Left ventricle myocardium inferior (tissue), 1 donor: ENCODE results near the gene DSCAML1. TPM values are rescaled to one million over a fixed set of nuclear protein-coding genes. Genes with fewer than 3 reads are reported as not detected.

Experiments used
- DNase-seq: peaks from one replicate; pipeline ENCODE4 v3.0.0-alpha.2; 2020
- H3K27ac ChIP-seq: fragments of 200-600 bp; replicated peaks from 2 replicates; pipeline ENCODE4 v1.8.0; 2021
- H3K27me3 ChIP-seq: fragments of 200-600 bp; 2 replicates; pipeline ENCODE4 v1.8.0; 2021; ENCODE audit warnings: low read depth
- H3K36me3 ChIP-seq: fragments of 200-600 bp; 2 replicates; pipeline ENCODE4 v1.8.0; 2021
- H3K4me1 ChIP-seq: fragments of 200-600 bp; 2 replicates; pipeline ENCODE4 v1.8.0; 2021
- H3K4me3 ChIP-seq: fragments of 200-600 bp; 2 replicates; pipeline ENCODE4 v1.8.0; 2021; ENCODE audit warnings: mild to moderate bottlenecking, moderate library complexity
- H3K9me3 ChIP-seq: fragments of 200-600 bp; replicated peaks from 2 replicates; pipeline ENCODE4 v1.8.0; 2021
- CTCF ChIP-seq: fragments of 200-600 bp; IDR thresholded peaks from 2 replicates; pipeline ENCODE4 v1.8.0; 2021; ENCODE audit warnings: antibody characterized with exemption, mild to moderate bottlenecking, borderline replicate concordance
- intact Hi-C: fragments of 100-400 bp; cut with micrococcal nuclease; formaldehyde crosslinking; loops from one replicate; pipeline ENCODE4 v1.11.0; 2022
- total RNA-seq: library from RNA; stranded (reverse); fragmentation: NEBNext Ultra II Directional; extraction: Animal tissue kit (Norgen Biotek cat#: 25700); gene quantifications from one replicate; pipeline ENCODE4 v1.2.1, GENCODE V29; 2021
- donor health status: DM: no; HTN: yes; CAD: no; lungs with severe emphysema.

DSCAML1 gene
- total RNA-seq, 1 donor from 2014 or later, result 0.19 TPM

GRCh38 chr11:117434481-117434880 is 362.5 kb downstream of the DSCAML1 start:
- DNase-seq, result no peak
- H3K27me3 ChIP-seq, result peaks cover 5% of the 10 kb centered on the region
- H3K9me3 ChIP-seq, result no peaks in the 10 kb centered on the region
- no peak for TF ChIP-seq CTCF
- H3K4me1 ChIP-seq, result no peaks in the 10 kb centered on the region
- H3K27ac ChIP-seq, result no peak overlapping the region
- intact Hi-C loops, result no loop called here
- no peak overlapping the region for H3K4me3 ChIP-seq
- peaks cover 21% of the 10 kb centered on the region for H3K36me3 ChIP-seq

DNA sequence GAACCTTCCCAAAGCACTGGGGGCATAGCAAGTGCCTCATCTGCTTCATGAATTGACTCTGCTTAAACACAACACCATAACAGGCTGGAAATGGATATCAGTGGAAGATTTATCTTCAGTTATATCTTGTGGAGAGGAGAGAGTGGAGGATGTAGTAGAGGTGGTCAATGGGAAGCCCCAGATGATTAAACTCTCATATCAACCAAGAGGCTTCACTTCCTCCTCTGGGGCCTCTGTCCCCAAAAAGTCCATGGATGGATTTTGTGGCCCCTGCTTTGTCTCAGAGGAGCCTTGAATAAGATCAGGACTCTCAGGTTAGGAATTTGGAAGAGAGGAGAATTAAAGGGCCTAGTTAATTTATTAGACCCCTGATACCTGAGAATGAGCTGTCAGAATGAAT is 363.3 kb downstream of the DSCAML1 start:
- intact Hi-C loops, result no loop called here
- Histone ChIP-seq H3K4me1 (no peaks in the 10 kb centered on the region), H3K36me3 (peaks cover 21% of the 10 kb centered on the region), H3K27me3 (peaks cover 5% of the 10 kb centered on the region), H3K9me3 (no peaks in the 10 kb centered on the region), H3K4me3 (no peak overlapping the region), H3K27ac (no peak overlapping the region)
- no peak for DNase-seq
- no peak for TF ChIP-seq CTCF

DNA sequence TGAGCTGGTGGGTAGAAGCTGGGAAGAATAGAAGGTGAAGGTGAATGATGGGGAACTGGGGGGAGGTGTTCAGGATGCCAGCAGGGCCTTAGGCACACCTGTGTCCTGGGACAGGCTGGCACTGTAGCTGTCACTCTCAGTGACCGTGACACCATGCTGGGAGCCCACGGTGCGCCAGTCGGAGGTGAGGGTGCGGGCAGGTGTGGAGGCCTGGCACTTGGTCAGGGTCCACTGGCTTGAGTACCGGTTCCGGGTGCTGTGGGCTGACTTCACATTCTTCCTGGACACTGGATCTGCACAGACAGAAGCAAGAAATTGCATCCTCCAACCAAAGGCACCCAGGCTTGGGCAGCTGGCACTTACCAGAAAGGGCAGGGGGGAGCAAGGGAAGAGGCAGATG is 365.6 kb downstream of the DSCAML1 start:
- Histone ChIP-seq H3K27ac (no peak overlapping the region), H3K4me1 (peaks cover 2% of the 10 kb centered on the region), H3K27me3 (peaks cover 5% of the 10 kb centered on the region), H3K4me3 (no peak overlapping the region), H3K9me3 (no peaks in the 10 kb centered on the region), H3K36me3 (peaks cover 12% of the 10 kb centered on the region)
- no peak for TF ChIP-seq CTCF
- no peak for DNase-seq
- intact Hi-C loops, result no loop called here

DNA sequence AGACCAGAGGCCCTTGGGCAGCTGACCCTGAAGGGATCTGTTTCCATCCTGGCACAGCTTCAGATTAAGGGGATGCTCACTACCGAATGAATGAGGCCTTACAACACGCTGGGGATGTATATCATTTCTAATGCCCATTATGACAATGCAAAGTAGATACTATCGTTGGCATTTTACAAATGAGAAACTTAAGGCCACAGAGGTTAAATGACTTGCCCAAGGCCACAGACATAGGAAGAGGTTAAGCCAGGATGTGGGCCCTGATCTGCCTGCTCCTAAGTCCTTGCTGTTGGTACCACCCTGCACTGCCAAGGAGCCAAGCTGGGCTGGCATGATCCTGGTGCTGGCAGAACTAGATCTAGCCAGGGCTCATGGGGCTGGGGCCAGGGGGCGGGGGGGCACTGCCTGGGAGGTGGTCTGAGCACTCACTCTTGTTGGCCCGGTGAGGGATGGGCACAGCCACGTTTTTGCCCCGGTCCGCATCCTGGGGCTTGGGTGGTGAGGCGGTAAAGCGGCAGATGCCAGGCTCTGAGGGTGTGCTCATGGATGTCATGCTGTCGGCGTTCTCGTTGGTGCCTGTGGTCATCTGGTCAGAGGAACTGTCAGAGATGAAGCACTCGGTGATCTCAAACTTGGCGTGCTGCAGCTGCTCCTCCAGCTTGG is 366.6 kb downstream of the DSCAML1 start:
- TF ChIP-seq CTCF, result no peak
- H3K4me3 ChIP-seq, result no peak overlapping the region
- intact Hi-C loops, result no loop called here
- peaks cover 3% of the 10 kb centered on the region for H3K27me3 ChIP-seq
- no peaks in the 10 kb centered on the region for H3K9me3 ChIP-seq
- H3K36me3 ChIP-seq, result peaks cover 5% of the 10 kb centered on the region
- no peak for DNase-seq
- H3K4me1 ChIP-seq, result peaks cover 5% of the 10 kb centered on the region
- H3K27ac ChIP-seq, result no peak overlapping the region

GRCh38 chr11:117428856-117429229 is 368.2 kb downstream of the DSCAML1 start:
- Histone ChIP-seq H3K36me3 (no peaks in the 10 kb centered on the region), H3K9me3 (no peaks in the 10 kb centered on the region), H3K27me3 (no peaks in the 10 kb centered on the region), H3K4me1 (peaks cover 5% of the 10 kb centered on the region), H3K4me3 (no peak overlapping the region), H3K27ac (no peak overlapping the region)
- intact Hi-C loops, result no loop called here
- no peak for DNase-seq
- no peak for TF ChIP-seq CTCF
